Neural progenitor cell (in vitro differentiated cells): Measurements from ENCODE around the gene CHSY3. TPM values are rescaled to one million over a fixed set of nuclear protein-coding genes. Genes with fewer than 3 reads are reported as not detected.

Experiments
- DNase-seq: peaks from one replicate; pipeline ENCODE4 v3.0.0-alpha.2; 2016; ENCODE audit warnings: low spot score
- H2AFZ ChIP-seq: fragments of 200-600 bp; sonication (generic); replicated peaks from 2 replicates; pipeline ENCODE4 v1.6.1; 2016; ENCODE audit warnings: antibody characterized with exemption
- H3F3A ChIP-seq: fragments of 200-600 bp; sonication (generic); 2 replicates; pipeline ENCODE4 v1.6.1; 2016; ENCODE audit warnings: antibody characterized with exemption, low read depth
- H3K27ac ChIP-seq: fragments of 200-600 bp; sonication (generic); 2 replicates; pipeline ENCODE4 v1.5.1; 2016; ENCODE audit warnings: mild to moderate bottlenecking
- H3K27me3 ChIP-seq: fragments of 200-600 bp; sonication (generic); 2 replicates; pipeline ENCODE4 v1.6.1; 2016; ENCODE audit warnings: mild to moderate bottlenecking, moderate library complexity
- H3K36me3 ChIP-seq: fragments of 200-600 bp; sonication (generic); 2 replicates; pipeline ENCODE4 v1.5.1; 2016
- H3K4me1 ChIP-seq: fragments of 200-600 bp; sonication (generic); 2 replicates; pipeline ENCODE4 v1.6.1; 2016; ENCODE audit warnings: mixed run types
- H3K4me2 ChIP-seq: fragments of 200-600 bp; sonication (generic); 2 replicates; pipeline ENCODE4 v1.6.1; 2016
- H3K4me3 ChIP-seq: fragments of 200-600 bp; sonication (generic); 2 replicates; pipeline ENCODE4 v1.5.1; 2016
- H3K79me2 ChIP-seq: fragments of 200-600 bp; sonication (generic); 2 replicates; pipeline ENCODE4 v1.6.1; 2016; ENCODE audit warnings: low read depth
- H3K9ac ChIP-seq: fragments of 200-600 bp; sonication (generic); 2 replicates; pipeline ENCODE4 v1.6.1; 2016
- H3K9me3 ChIP-seq: fragments of 200-600 bp; sonication (generic); 2 replicates; pipeline ENCODE4 v1.5.1; 2016; ENCODE audit warnings: low read depth
- H4K20me1 ChIP-seq: fragments of 200-600 bp; sonication (generic); 2 replicates; pipeline ENCODE4 v1.6.1; 2016; ENCODE audit warnings: low read depth
- H3K27ac Mint-ChIP-seq: 3 replicates; pipeline ENCODE4 v1.8.0; 2021; ENCODE audit warnings: mixed read lengths
- H3K27me3 Mint-ChIP-seq: 2 replicates; pipeline ENCODE4 v1.8.0; 2022; ENCODE audit warnings: low read depth, mild to moderate bottlenecking, inconsistent platforms, moderate library complexity, mixed read lengths; ENCODE audit not compliant: insufficient read depth
- H3K36me3 Mint-ChIP-seq: 3 replicates; pipeline ENCODE4 v1.8.0; 2021; ENCODE audit warnings: mixed read lengths
- H3K4me1 Mint-ChIP-seq: 3 replicates; pipeline ENCODE4 v1.8.0; 2021; ENCODE audit warnings: mixed read lengths
- H3K4me3 Mint-ChIP-seq: 3 replicates; pipeline ENCODE4 v1.8.0; 2021; ENCODE audit warnings: mild to moderate bottlenecking, moderate library complexity, mixed read lengths
- H3K9me3 Mint-ChIP-seq: 3 replicates; pipeline ENCODE4 v1.8.0; 2020; ENCODE audit warnings: mixed read lengths
- CTCF ChIP-seq: fragments of 200-600 bp; sonication (generic); IDR thresholded peaks from 2 replicates; pipeline ENCODE4 v1.5.1; 2017; ENCODE audit warnings: antibody characterized with exemption, mild to moderate bottlenecking
- EZH2 ChIP-seq: fragments of 200-600 bp; sonication (generic); IDR thresholded peaks from 2 replicates; pipeline ENCODE4 v1.6.1; 2017; ENCODE audit warnings: antibody characterized with exemption, mild to moderate bottlenecking, moderate library complexity
- EZH2phosphoT487 ChIP-seq: fragments of 200-600 bp; sonication (generic); IDR thresholded peaks from 2 replicates; pipeline ENCODE4 v1.6.1; 2017; ENCODE audit warnings: antibody characterized with exemption
- total RNA-seq: library from RNA; depleted of rRNA; stranded (reverse); fragments of >200 nt; gene quantifications from 2 replicates; pipeline ENCODE4 v1.2.3, GENCODE V29; 2015; ENCODE audit warnings: low replicate concordance

Gene CHSY3
- total RNA-seq, 1 donor from 2014 or later, result 0.30 TPM

- no peaks in the 10 kb centered on the region for H3F3A ChIP-seq
- no peaks in the 10 kb centered on the region for H3K36me3 ChIP-seq
- no peaks in the 10 kb centered on the region for H3K79me2 ChIP-seq
- H3K4me1 ChIP-seq, result no peaks in the 10 kb centered on the region
- TF ChIP-seq EZH2phosphoT487 (no peak), EZH2 (no peak), CTCF (no peak)
- Mint-ChIP-seq H3K27me3 (no peaks in the 10 kb centered on the region), H3K4me1 (no peaks in the 10 kb centered on the region), H3K36me3 (no peaks in the 10 kb centered on the region), H3K4me3 (no peak overlapping the region), H3K9me3 (no peaks in the 10 kb centered on the region), H3K27ac (no peak overlapping the region)
- no peak overlapping the region for H3K4me3 ChIP-seq
- H3K27ac ChIP-seq, result no peak overlapping the region
- DNase-seq, result no peak
- H3K9me3 ChIP-seq, result no peaks in the 10 kb centered on the region
- no peak overlapping the region for H2AFZ ChIP-seq
- no peak overlapping the region for H3K9ac ChIP-seq
- H4K20me1 ChIP-seq, result no peaks in the 10 kb centered on the region
- H3K27me3 ChIP-seq, result no peaks in the 10 kb centered on the region
- H3K4me2 ChIP-seq, result no peak overlapping the region
Observed at GRCh38 chr5:130106480-130106879, 202.2 kb downstream of the CHSY3 start.

GRCh38 chr5:130109152-130109551, 204.9 kb downstream of the CHSY3 start:
- Histone ChIP-seq H3K27me3 (no peaks in the 10 kb centered on the region), H3K4me1 (no peaks in the 10 kb centered on the region), H4K20me1 (no peaks in the 10 kb centered on the region), H3K9ac (no peak overlapping the region), H2AFZ (no peak overlapping the region), H3K4me3 (no peak overlapping the region), H3K36me3 (no peaks in the 10 kb centered on the region), H3K4me2 (no peak overlapping the region), H3K27ac (no peak overlapping the region), H3F3A (no peaks in the 10 kb centered on the region), H3K9me3 (no peaks in the 10 kb centered on the region), H3K79me2 (no peaks in the 10 kb centered on the region)
- DNase-seq, result peak; percentile 59
- no peaks in the 10 kb centered on the region for H3K9me3 Mint-ChIP-seq
- no peaks in the 10 kb centered on the region for H3K27me3 Mint-ChIP-seq
- TF ChIP-seq EZH2 (no peak), EZH2phosphoT487 (no peak), CTCF (peak; percentile 82)
- H3K36me3 Mint-ChIP-seq, result no peaks in the 10 kb centered on the region
- no peak overlapping the region for H3K27ac Mint-ChIP-seq
- H3K4me3 Mint-ChIP-seq, result no peak overlapping the region
- H3K4me1 Mint-ChIP-seq, result no peaks in the 10 kb centered on the region

DNA sequence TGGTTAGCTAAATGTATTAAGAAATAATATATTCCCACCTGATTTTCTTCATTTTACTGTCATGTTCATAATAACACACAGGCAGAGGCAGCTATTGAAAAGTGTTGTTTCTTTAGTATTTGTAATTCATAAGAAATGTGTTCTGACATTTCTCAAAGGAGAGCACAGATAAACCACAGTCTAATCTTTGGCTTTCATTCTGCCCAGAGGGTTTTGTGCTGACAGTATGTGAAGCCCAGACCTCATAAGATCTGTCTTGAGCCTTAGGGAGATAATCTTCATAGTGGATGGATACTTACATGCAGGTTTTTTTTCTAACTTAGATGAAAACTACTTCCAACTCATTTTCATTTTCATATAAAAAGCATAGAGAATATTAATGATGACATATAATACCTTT, 206.1 kb downstream of the CHSY3 start:
- TF ChIP-seq CTCF (no peak), EZH2 (no peak), EZH2phosphoT487 (no peak)
- Histone ChIP-seq H3K9ac (no peak overlapping the region), H3K4me1 (no peaks in the 10 kb centered on the region), H3K4me3 (no peak overlapping the region), H2AFZ (no peak overlapping the region), H3K36me3 (no peaks in the 10 kb centered on the region), H3K27ac (no peak overlapping the region), H4K20me1 (no peaks in the 10 kb centered on the region), H3K9me3 (no peaks in the 10 kb centered on the region), H3K27me3 (no peaks in the 10 kb centered on the region), H3K4me2 (no peak overlapping the region), H3K79me2 (no peaks in the 10 kb centered on the region), H3F3A (no peaks in the 10 kb centered on the region)
- no peak for DNase-seq
- Mint-ChIP-seq H3K4me1 (no peaks in the 10 kb centered on the region), H3K36me3 (no peaks in the 10 kb centered on the region), H3K9me3 (no peaks in the 10 kb centered on the region), H3K4me3 (no peak overlapping the region), H3K27me3 (no peaks in the 10 kb centered on the region), H3K27ac (no peak overlapping the region)

GRCh38 chr5:130111746-130112145, 207.5 kb downstream of the CHSY3 start:
- no peak overlapping the region for H3K4me3 Mint-ChIP-seq
- no peak overlapping the region for H3K4me2 ChIP-seq

More at GRCh38 chr5:130111746-130112145, 207.5 kb downstream of the CHSY3 start:
- Histone ChIP-seq H3K36me3 (no peaks in the 10 kb centered on the region), H3K27ac (no peak overlapping the region), H3K27me3 (no peaks in the 10 kb centered on the region), H3K79me2 (no peaks in the 10 kb centered on the region), H2AFZ (no peak overlapping the region), H3K9me3 (no peaks in the 10 kb centered on the region), H3F3A (no peaks in the 10 kb centered on the region), H3K4me3 (no peak overlapping the region), H3K9ac (no peak overlapping the region), H4K20me1 (no peaks in the 10 kb centered on the region), H3K4me1 (no peaks in the 10 kb centered on the region)
- no peak for DNase-seq
- TF ChIP-seq EZH2 (no peak), CTCF (no peak), EZH2phosphoT487 (no peak)
- Mint-ChIP-seq H3K36me3 (no peaks in the 10 kb centered on the region), H3K4me1 (no peaks in the 10 kb centered on the region), H3K9me3 (no peaks in the 10 kb centered on the region), H3K27me3 (no peaks in the 10 kb centered on the region), H3K27ac (no peak overlapping the region)
